Measurements from ENCODE around the gene RICTOR.

The RICTOR gene

GRCh38 chr5:38999037-38999436, 75.2 kb downstream of the RICTOR start:
- H3K27me3 ChIP-seq (ENCODE audit: control insufficient read depth in 1 of 2, insufficient read depth in 1 of 2, low read length in 2 of 2), result no peaks in the 10 kb centered on the region
- no peak overlapping the region for H3K4ac ChIP-seq (ENCODE audit: low read depth in 1 of 2, low read length in 2 of 2)
- H3K9ac ChIP-seq (ENCODE audit: low read length), result no peak overlapping the region
- no peaks in the 10 kb centered on the region for H3K4me1 ChIP-seq (ENCODE audit: control insufficient read depth, insufficient read depth, low read depth, low read length)
- H4K91ac ChIP-seq (ENCODE audit: low read length), result no peak overlapping the region
- H3K14ac ChIP-seq (ENCODE audit: low read length in 2 of 2), result no peak overlapping the region
- H2BK5ac ChIP-seq (ENCODE audit: low read depth, low read length, poor library complexity, severe bottlenecking), result no peak overlapping the region
- no peak overlapping the region for H4K8ac ChIP-seq (ENCODE audit: low read length)
- peaks cover 0 to 54% of the 10 kb centered on the region in 2 experiments for H3K36me3 ChIP-seq (ENCODE audit: control insufficient read depth in 1 of 2, insufficient read depth in 2 of 2, low read depth in 1 of 2, low read length in 2 of 2)
- no peak overlapping the region for H3K4me2 ChIP-seq (ENCODE audit: low read length, poor library complexity, severe bottlenecking)
- H2AK5ac ChIP-seq (ENCODE audit: low read length, severe bottlenecking), result no peak overlapping the region
- H3K27ac ChIP-seq (ENCODE audit: low read length, poor library complexity, severe bottlenecking), result no peak overlapping the region
- H3K4me3 ChIP-seq (ENCODE audit: insufficient read depth in 1 of 2, low read depth in 1 of 2, low read length in 2 of 2), result no peak overlapping the region
- no CpG with 5 or more reads among the region's 2 CpGs for WGBS
- H3K9me3 ChIP-seq (ENCODE audit: control insufficient read depth, low read length), result peaks cover 11% of the 10 kb centered on the region
- H3K79me1 ChIP-seq (replicated peaks; ENCODE audit: low read length, poor library complexity, severe bottlenecking), result peaks cover 3% of the 10 kb centered on the region
- no peak overlapping the region for H3K18ac ChIP-seq (ENCODE audit: low read depth in 1 of 2, low read length in 2 of 2)
- no peak overlapping the region for H2AFZ ChIP-seq (ENCODE audit: low read depth, low read length)
- H2BK12ac ChIP-seq (ENCODE audit: low read length in 2 of 2), result no peak overlapping the region
- no peak overlapping the region for H2BK120ac ChIP-seq (ENCODE audit: low read depth, low read length)
- no peak overlapping the region for H3K23ac ChIP-seq (ENCODE audit: low read length in 2 of 2)
- no peak for DNase-seq
- no peak overlapping the region for H2BK15ac ChIP-seq (ENCODE audit: low read depth, poor library complexity, severe bottlenecking)

DNA sequence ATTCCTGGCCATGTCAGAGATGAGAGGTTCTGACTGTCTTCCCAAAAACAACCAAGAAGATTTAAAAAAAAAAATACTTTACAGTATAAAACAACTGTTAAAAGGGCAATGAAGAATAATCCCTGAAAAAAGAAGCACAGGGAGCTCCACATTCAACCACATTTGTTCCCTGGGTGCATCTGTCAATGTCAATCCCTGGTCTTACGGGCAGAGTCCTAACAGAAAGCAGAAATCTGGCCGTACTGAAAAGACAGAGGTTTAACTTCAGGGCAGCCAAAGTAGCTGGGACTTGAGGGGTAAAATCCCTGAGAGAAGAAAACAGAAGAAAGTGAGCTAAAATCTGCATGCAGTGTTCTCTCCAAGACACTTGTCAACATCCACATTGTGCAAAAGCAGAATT, 76.6 kb downstream of the RICTOR start:
- H2AFZ ChIP-seq (ENCODE audit: low read depth, low read length), result no peak overlapping the region
- no peak overlapping the region for H2BK12ac ChIP-seq (ENCODE audit: low read length in 2 of 2)
- 73% methylated on average over 2 of the region's 2 CpGs for WGBS
- no peak overlapping the region for H3K14ac ChIP-seq (ENCODE audit: low read length in 2 of 2)
- no peak overlapping the region for H4K91ac ChIP-seq (ENCODE audit: low read length)
- H3K4me3 ChIP-seq (ENCODE audit: insufficient read depth in 1 of 2, low read depth in 1 of 2, low read length in 2 of 2), result no peak overlapping the region
- H3K9ac ChIP-seq (ENCODE audit: low read length), result no peak overlapping the region
- no peak overlapping the region for H2BK5ac ChIP-seq (ENCODE audit: low read depth, low read length, poor library complexity, severe bottlenecking)
- no peak overlapping the region for H2BK120ac ChIP-seq (ENCODE audit: low read depth, low read length)
- no peak overlapping the region for H3K23ac ChIP-seq (ENCODE audit: low read length in 2 of 2)
- no peak overlapping the region for H3K4ac ChIP-seq (ENCODE audit: low read depth in 1 of 2, low read length in 2 of 2)
- H2AK5ac ChIP-seq (ENCODE audit: low read length, severe bottlenecking), result no peak overlapping the region
- H3K27me3 ChIP-seq (ENCODE audit: control insufficient read depth in 1 of 2, insufficient read depth in 1 of 2, low read length in 2 of 2), result no peaks in the 10 kb centered on the region
- H3K36me3 ChIP-seq (ENCODE audit: control insufficient read depth in 1 of 2, insufficient read depth in 2 of 2, low read depth in 1 of 2, low read length in 2 of 2), result peaks cover 0 to 55% of the 10 kb centered on the region in 2 experiments
- no peak overlapping the region for H3K18ac ChIP-seq (ENCODE audit: low read depth in 1 of 2, low read length in 2 of 2)
- peaks cover 11% of the 10 kb centered on the region for H3K9me3 ChIP-seq (ENCODE audit: control insufficient read depth, low read length)
- no peaks in the 10 kb centered on the region for H3K4me1 ChIP-seq (ENCODE audit: control insufficient read depth, insufficient read depth, low read depth, low read length)
- no peak overlapping the region for H3K4me2 ChIP-seq (ENCODE audit: low read length, poor library complexity, severe bottlenecking)
- no peak for DNase-seq
- H2BK15ac ChIP-seq (ENCODE audit: low read depth, poor library complexity, severe bottlenecking), result no peak overlapping the region
- no peak overlapping the region for H4K8ac ChIP-seq (ENCODE audit: low read length)
- no peak overlapping the region for H3K27ac ChIP-seq (ENCODE audit: low read length, poor library complexity, severe bottlenecking)
- H3K79me1 ChIP-seq (replicated peaks; ENCODE audit: low read length, poor library complexity, severe bottlenecking), result peaks cover 6% of the 10 kb centered on the region

GRCh38 chr5:38996123-38996522, 78.1 kb downstream of the RICTOR start:
- H2BK12ac ChIP-seq (ENCODE audit: low read length in 2 of 2), result no peak overlapping the region
- H2AK5ac ChIP-seq (ENCODE audit: low read length, severe bottlenecking), result no peak overlapping the region
- H3K9me3 ChIP-seq (ENCODE audit: control insufficient read depth, low read length), result peaks cover 11% of the 10 kb centered on the region
- H3K27me3 ChIP-seq (ENCODE audit: control insufficient read depth in 1 of 2, insufficient read depth in 1 of 2, low read length in 2 of 2), result no peaks in the 10 kb centered on the region
- H4K91ac ChIP-seq (ENCODE audit: low read length), result no peak overlapping the region
- no peak overlapping the region for H3K14ac ChIP-seq (ENCODE audit: low read length in 2 of 2)
- H2BK120ac ChIP-seq (ENCODE audit: low read depth, low read length), result no peak overlapping the region
- H2BK5ac ChIP-seq (ENCODE audit: low read depth, low read length, poor library complexity, severe bottlenecking), result no peak overlapping the region
- no peak for DNase-seq
- H3K4me2 ChIP-seq (ENCODE audit: low read length, poor library complexity, severe bottlenecking), result no peak overlapping the region
- peak overlapping the region; percentile 21 for H3K9ac ChIP-seq (ENCODE audit: low read length)
- no peak overlapping the region for H3K4me3 ChIP-seq (ENCODE audit: insufficient read depth in 1 of 2, low read depth in 1 of 2, low read length in 2 of 2)
- no peak overlapping the region for H2AFZ ChIP-seq (ENCODE audit: low read depth, low read length)
- no peak overlapping the region for H3K27ac ChIP-seq (ENCODE audit: low read length, poor library complexity, severe bottlenecking)
- H3K23ac ChIP-seq (ENCODE audit: low read length in 2 of 2), result no peak overlapping the region
- no peak overlapping the region for H2BK15ac ChIP-seq (ENCODE audit: low read depth, poor library complexity, severe bottlenecking)
- no peak overlapping the region for H3K18ac ChIP-seq (ENCODE audit: low read depth in 1 of 2, low read length in 2 of 2)
- H3K36me3 ChIP-seq (ENCODE audit: control insufficient read depth in 1 of 2, insufficient read depth in 2 of 2, low read depth in 1 of 2, low read length in 2 of 2), result peaks cover 0 to 46% of the 10 kb centered on the region in 2 experiments
- no peaks in the 10 kb centered on the region for H3K4me1 ChIP-seq (ENCODE audit: control insufficient read depth, insufficient read depth, low read depth, low read length)
- no peak overlapping the region for H4K8ac ChIP-seq (ENCODE audit: low read length)
- H3K79me1 ChIP-seq (replicated peaks; ENCODE audit: low read length, poor library complexity, severe bottlenecking), result peaks cover 6% of the 10 kb centered on the region
- H3K4ac ChIP-seq (ENCODE audit: low read depth in 1 of 2, low read length in 2 of 2), result no peak overlapping the region

GRCh38 chr5:38994324-38994927, 79.8 kb downstream of the RICTOR start:
- peaks cover 0 to 48% of the 10 kb centered on the region in 2 experiments for H3K36me3 ChIP-seq (ENCODE audit: control insufficient read depth in 1 of 2, insufficient read depth in 2 of 2, low read depth in 1 of 2, low read length in 2 of 2)
- no peak overlapping the region for H3K18ac ChIP-seq (ENCODE audit: low read depth in 1 of 2, low read length in 2 of 2)
- no peak overlapping the region for H3K27ac ChIP-seq (ENCODE audit: low read length, poor library complexity, severe bottlenecking)
- H3K4me2 ChIP-seq (ENCODE audit: low read length, poor library complexity, severe bottlenecking), result no peak overlapping the region
- peak; percentile 77 for DNase-seq
- H3K14ac ChIP-seq (ENCODE audit: low read length in 2 of 2), result no peak overlapping the region
- no peak overlapping the region for H3K23ac ChIP-seq (ENCODE audit: low read length in 2 of 2)
- H2BK12ac ChIP-seq (ENCODE audit: low read length in 2 of 2), result no peak overlapping the region
- no peak overlapping the region for H3K4ac ChIP-seq (ENCODE audit: low read depth in 1 of 2, low read length in 2 of 2)
- H3K4me3 ChIP-seq (ENCODE audit: insufficient read depth in 1 of 2, low read depth in 1 of 2, low read length in 2 of 2), result no peak overlapping the region
- H3K9ac ChIP-seq (ENCODE audit: low read length), result peak overlapping the region; percentile 6
- H2BK15ac ChIP-seq (ENCODE audit: low read depth, poor library complexity, severe bottlenecking), result no peak overlapping the region
- H3K27me3 ChIP-seq (ENCODE audit: control insufficient read depth in 1 of 2, insufficient read depth in 1 of 2, low read length in 2 of 2), result no peaks in the 10 kb centered on the region
- H4K8ac ChIP-seq (ENCODE audit: low read length), result no peak overlapping the region
- no peak overlapping the region for H2BK5ac ChIP-seq (ENCODE audit: low read depth, low read length, poor library complexity, severe bottlenecking)
- H3K4me1 ChIP-seq (ENCODE audit: control insufficient read depth, insufficient read depth, low read depth, low read length), result no peaks in the 10 kb centered on the region
- H3K9me3 ChIP-seq (ENCODE audit: control insufficient read depth, low read length), result peaks cover 6% of the 10 kb centered on the region
- WGBS, result 29% methylated on average over 3 of the region's 5 CpGs
- no peak overlapping the region for H2AFZ ChIP-seq (ENCODE audit: low read depth, low read length)
- no peak overlapping the region for H2AK5ac ChIP-seq (ENCODE audit: low read length, severe bottlenecking)
- H2BK120ac ChIP-seq (ENCODE audit: low read depth, low read length), result no peak overlapping the region
- H3K79me1 ChIP-seq (replicated peaks; ENCODE audit: low read length, poor library complexity, severe bottlenecking), result peaks cover 7% of the 10 kb centered on the region
- no peak overlapping the region for H4K91ac ChIP-seq (ENCODE audit: low read length)
